D721Med (cell line): ENCODE data around the gene CDNF.
"Not testable (repeated sequence)": the region's sequence is repeated elsewhere in the genome, so short reads cannot be mapped to it uniquely, and the experiment has no call there.

Experiments used
- DNase-seq: peaks from one replicate; pipeline ENCODE4 v3.0.0; 2011; ENCODE audit warnings: low spot score; ENCODE audit not compliant: insufficient read length
- FAIRE-seq: peaks from 2 replicates; lab custom pipeline; 2011; peaks lifted over from hg19 to GRCh38; lab: Jason Lieb, UNC
- TF ChIP-seq, protein P1 (sequence below): IDR thresholded peaks from 2 replicates; pipeline ENCODE4 v1.5.1; 2012; ENCODE audit warnings: mild to moderate bottlenecking, control low read depth; ENCODE audit not compliant: insufficient read depth; ENCODE audit errors: missing control alignments

The CDNF gene

DNA sequence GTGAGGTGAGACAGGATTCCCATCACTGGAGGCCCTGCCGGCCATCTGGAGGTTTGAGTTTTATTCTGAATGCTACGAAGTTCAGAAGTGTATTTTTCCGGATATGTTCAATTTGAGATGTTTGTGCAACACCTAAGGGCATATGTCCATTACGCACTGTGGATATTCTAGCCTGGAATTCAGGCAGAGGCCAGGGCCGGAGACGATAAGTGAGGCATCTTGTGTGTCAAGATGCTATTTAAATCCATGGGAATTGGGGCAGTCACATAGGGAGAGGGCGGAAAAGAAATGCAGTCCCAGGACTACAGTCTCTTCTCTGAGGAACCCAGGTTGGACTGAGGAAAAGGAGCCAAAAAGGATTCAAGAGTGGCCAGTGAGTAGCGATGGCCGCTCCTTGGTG lies 38.9 kb upstream of the CDNF start:
- DNase-seq (no peak), FAIRE-seq (no peak)
- TF ChIP-seq, protein P1, sequence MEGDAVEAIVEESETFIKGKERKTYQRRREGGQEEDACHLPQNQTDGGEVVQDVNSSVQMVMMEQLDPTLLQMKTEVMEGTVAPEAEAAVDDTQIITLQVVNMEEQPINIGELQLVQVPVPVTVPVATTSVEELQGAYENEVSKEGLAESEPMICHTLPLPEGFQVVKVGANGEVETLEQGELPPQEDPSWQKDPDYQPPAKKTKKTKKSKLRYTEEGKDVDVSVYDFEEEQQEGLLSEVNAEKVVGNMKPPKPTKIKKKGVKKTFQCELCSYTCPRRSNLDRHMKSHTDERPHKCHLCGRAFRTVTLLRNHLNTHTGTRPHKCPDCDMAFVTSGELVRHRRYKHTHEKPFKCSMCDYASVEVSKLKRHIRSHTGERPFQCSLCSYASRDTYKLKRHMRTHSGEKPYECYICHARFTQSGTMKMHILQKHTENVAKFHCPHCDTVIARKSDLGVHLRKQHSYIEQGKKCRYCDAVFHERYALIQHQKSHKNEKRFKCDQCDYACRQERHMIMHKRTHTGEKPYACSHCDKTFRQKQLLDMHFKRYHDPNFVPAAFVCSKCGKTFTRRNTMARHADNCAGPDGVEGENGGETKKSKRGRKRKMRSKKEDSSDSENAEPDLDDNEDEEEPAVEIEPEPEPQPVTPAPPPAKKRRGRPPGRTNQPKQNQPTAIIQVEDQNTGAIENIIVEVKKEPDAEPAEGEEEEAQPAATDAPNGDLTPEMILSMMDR = no peak

- DNase-seq (no peak), FAIRE-seq (no peak)
- TF ChIP-seq, protein P1 = no peak
Measured at GRCh38 chr10:14875941-14876340, 38.1 kb upstream of the CDNF start.

- DNase-seq = no peak
- TF ChIP-seq, protein P1 = no peak
- no peak for FAIRE-seq
Measured at GRCh38 chr10:14873090-14873760, 35.4 kb upstream of the CDNF start.

DNA sequence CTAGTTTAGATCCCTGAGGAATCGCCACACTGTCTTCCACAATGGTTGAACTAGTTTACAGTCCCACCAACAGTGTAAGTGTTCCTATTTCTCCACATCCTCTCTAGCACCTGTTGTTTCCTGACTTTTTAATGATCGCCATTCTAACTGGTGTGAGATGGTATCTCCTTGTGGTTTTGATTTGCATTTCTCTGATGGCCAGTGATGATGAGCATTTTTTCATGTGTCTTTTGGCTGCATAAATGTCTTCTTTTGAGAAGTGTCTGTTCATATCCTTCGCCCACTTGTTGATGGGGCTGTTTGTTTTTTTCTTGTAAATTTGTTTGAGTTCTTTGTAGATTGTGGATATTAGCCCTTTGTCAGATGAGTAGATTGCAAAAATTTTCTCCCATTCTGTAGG lies 27.0 kb upstream of the CDNF start:
- DNase-seq, FAIRE-seq: not testable (repeated sequence)

DNA sequence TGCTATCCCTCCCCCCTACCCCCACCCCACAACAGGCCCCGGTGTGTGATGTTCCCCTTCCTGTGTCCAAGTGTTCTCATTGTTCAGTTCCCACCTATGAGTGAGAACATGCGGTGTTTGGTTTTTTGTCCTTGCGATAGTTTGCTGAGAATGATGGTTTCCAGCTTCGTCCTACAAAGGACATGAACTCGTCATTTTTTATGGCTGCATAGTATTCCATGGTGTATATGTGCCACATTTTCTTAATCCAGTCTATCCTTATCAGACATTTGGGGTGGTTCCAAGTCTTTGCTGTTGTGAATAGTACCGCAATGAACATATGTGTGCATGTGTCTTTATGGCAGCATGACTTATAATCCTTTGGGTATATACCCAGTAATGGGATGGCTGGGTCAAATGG lies 26.6 kb upstream of the CDNF start:
- not testable (repeated sequence) for DNase-seq, FAIRE-seq

- FAIRE-seq (no peak), DNase-seq (no peak)
- TF ChIP-seq, protein P1 = no peak
Measured at GRCh38 chr10:14860791-14861190, 23.0 kb upstream of the CDNF start.

DNA sequence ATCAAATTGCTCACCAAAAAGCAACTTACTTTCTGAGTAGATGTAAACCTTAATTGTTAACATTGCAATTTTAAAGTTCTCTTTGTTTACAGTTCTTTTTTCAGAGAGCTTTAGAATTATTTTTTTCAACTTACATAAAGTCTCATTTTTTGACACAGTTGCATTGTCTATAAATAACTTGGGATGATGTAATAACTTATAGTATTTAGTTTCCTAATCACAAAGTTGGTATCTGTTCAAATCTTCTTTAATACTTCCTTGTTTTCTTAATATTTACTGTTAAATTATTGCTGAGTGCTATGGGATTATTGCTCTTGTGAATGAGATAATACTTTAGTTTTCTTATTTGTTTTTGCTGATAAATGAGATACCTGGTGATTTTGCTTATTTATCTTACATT lies 21.9 kb upstream of the CDNF start:
- peak; percentile 64 for FAIRE-seq

DNA sequence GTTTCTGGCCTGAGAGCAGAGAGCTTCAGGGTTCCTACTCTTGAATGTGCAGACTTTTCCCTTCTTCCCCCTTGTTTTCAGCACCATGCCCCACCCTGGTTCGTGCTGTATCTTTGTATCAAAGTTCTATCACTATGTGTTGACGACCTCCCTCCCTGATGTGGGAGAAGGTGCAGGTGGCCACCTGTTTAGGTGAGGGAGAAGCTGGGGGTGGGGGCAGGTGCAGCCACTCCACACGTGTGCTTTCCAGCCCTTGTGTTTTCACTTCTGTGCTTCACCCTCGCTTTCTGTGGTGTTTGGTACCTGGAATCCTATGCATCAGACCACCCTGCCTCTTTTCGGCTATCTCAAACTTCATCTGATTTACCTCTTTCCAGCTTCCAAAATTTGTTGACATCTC lies 21.2 kb upstream of the CDNF start:
- DNase-seq (no peak), FAIRE-seq (no peak)
- TF ChIP-seq, protein P1 = no peak

More for the DNA sequence above, 21.9 kb upstream of the CDNF start:
- TF ChIP-seq, protein P1 = no peak
- no peak for DNase-seq
